Tibial nerve (tissue), 4 donors: Measurements from ENCODE around the gene BEND4.

Experiments used
- EP300 ChIP-seq, 2 donors: sonication (generic); formaldehyde crosslinking; IDR thresholded peaks; one replicate each; pipeline ENCODE4 v1.6.1; 2017; ENCODE audit warnings: antibody characterized with exemption in 2 of 2, mild to moderate bottlenecking in 1 of 2
- TF ChIP-seq, protein P1 (sequence below), 5 experiments: fragments of 200-600 bp in 3 of 5; fragments of 450-650 bp in 2 of 5; sonication (generic) in 3 of 5; IDR thresholded peaks; one replicate each; pipeline ENCODE4 v1.5.1; 2016 to 2019; ENCODE audit warnings: antibody characterized with exemption in 5 of 5, mild to moderate bottlenecking in 3 of 5, moderate library complexity in 2 of 5

DNA sequence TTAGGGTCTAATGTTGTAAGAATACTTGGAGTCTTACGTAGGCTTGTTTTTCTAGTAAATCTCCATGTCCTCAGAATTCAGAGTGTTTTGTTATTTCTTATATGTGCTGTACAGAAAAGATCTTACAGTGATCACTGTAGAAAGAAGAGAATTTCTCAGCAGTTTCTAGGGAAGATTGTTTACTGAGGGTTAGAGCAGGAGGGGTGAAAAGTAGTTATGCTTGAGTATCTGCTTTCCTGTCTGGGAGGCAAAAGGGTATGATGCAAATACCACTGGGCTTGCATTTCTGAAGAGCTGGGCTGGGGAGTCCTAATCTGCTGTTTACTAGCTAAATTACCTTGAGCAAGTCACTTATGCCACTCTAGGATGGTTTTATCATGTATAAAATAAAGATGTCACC lies 78.2 kb downstream of the BEND4 start:
- TF ChIP-seq EP300 (IDR thresholded peaks at IDR 0.05) = no peak
- TF ChIP-seq, protein P1, sequence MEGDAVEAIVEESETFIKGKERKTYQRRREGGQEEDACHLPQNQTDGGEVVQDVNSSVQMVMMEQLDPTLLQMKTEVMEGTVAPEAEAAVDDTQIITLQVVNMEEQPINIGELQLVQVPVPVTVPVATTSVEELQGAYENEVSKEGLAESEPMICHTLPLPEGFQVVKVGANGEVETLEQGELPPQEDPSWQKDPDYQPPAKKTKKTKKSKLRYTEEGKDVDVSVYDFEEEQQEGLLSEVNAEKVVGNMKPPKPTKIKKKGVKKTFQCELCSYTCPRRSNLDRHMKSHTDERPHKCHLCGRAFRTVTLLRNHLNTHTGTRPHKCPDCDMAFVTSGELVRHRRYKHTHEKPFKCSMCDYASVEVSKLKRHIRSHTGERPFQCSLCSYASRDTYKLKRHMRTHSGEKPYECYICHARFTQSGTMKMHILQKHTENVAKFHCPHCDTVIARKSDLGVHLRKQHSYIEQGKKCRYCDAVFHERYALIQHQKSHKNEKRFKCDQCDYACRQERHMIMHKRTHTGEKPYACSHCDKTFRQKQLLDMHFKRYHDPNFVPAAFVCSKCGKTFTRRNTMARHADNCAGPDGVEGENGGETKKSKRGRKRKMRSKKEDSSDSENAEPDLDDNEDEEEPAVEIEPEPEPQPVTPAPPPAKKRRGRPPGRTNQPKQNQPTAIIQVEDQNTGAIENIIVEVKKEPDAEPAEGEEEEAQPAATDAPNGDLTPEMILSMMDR (IDR thresholded peaks at IDR 0.05) = no peak
